Spleen (tissue), 11 donors: ENCODE results near the gene SLC10A3. TPM values are rescaled to one million over a fixed set of nuclear protein-coding genes. Genes with fewer than 3 reads are reported as not detected.

ENCODE experiments used
- DNase-seq: peaks from one replicate; pipeline ENCODE4 v3.0.0-alpha.2; 2020
- H3K27ac ChIP-seq, 8 donors: fragments of 200-600 bp; sonication (generic) in 7 of 8; 1 replicate in 4 of 8; 2 replicates in 4 of 8; pipeline versions ENCODE4 v1.5.0 to v1.8.0; 2016 to 2021; ENCODE audit warnings: inconsistent platforms in 4 of 8, mild to moderate bottlenecking in 4 of 8, moderate library complexity in 1 of 8
- H3K27me3 ChIP-seq, 7 donors: fragments of 200-600 bp; sonication (generic) in 6 of 7; replicated peaks in 1 of 7; 1 replicate in 4 of 7; 2 replicates in 3 of 7; pipeline versions ENCODE4 v1.5.0 to v1.8.0; 2016 to 2021; ENCODE audit warnings: inconsistent platforms in 3 of 7, mild to moderate bottlenecking in 1 of 7
- H3K36me3 ChIP-seq, 6 donors: fragments of 200-600 bp; sonication (generic) in 5 of 6; 1 replicate in 4 of 6; 2 replicates in 2 of 6; pipeline versions ENCODE4 v1.5.0 to v1.8.0; 2016 to 2021; ENCODE audit warnings: inconsistent platforms in 2 of 6
- H3K4me1 ChIP-seq, 6 donors: fragments of 200-600 bp; sonication (generic) in 5 of 6; 1 replicate in 3 of 6; 2 replicates in 3 of 6; pipeline versions ENCODE4 v1.5.0 to v1.8.0; 2016 to 2021; ENCODE audit warnings: inconsistent platforms in 3 of 6
- H3K4me3 ChIP-seq, 8 donors: fragments of 200-600 bp; sonication (generic) in 7 of 8; 1 replicate in 4 of 8; 2 replicates in 4 of 8; pipeline versions ENCODE4 v1.5.0 to v1.8.0; 2016 to 2021; ENCODE audit warnings: inconsistent platforms in 4 of 8, mild to moderate bottlenecking in 4 of 8, moderate library complexity in 2 of 8
- H3K9me3 ChIP-seq, 8 donors: fragments of 200-600 bp; sonication (generic) in 7 of 8; 1 replicate in 4 of 8; 2 replicates in 4 of 8; pipeline versions ENCODE4 v1.5.0 to v1.8.0; 2016 to 2021; ENCODE audit warnings: inconsistent platforms in 4 of 8
- CTCF ChIP-seq, 11 experiments: fragments of 200-600 bp in 7 of 11; fragments of 450-650 bp in 4 of 11; sonication (generic) in 4 of 11; IDR thresholded peaks in 8 of 11; conservative IDR thresholded peaks in 3 of 11; 1 replicate in 7 of 11; 2 replicates in 4 of 11; pipeline versions ENCODE4 v1.4.0 to v1.8.0; 2016 to 2021; ENCODE audit warnings: antibody characterized with exemption in 11 of 11, inconsistent platforms in 4 of 11, mild to moderate bottlenecking in 1 of 11
- POLR2A ChIP-seq, 3 donors: fragments of 450-650 bp; IDR thresholded peaks; one replicate each; pipeline ENCODE4 v1.5.1; 2017; ENCODE audit warnings: antibody characterized with exemption in 3 of 3, mild to moderate bottlenecking in 1 of 3
- POLR2AphosphoS5 ChIP-seq, 3 donors: sonication (generic); formaldehyde crosslinking; IDR thresholded peaks; one replicate each; pipeline ENCODE4 v1.5.1; 2017; ENCODE audit warnings: antibody characterized with exemption in 3 of 3
- WGBS, 5 donors: extraction: QIAGEN DNeasy Blood & Tissue Kit in 3 of 5; methylation state at CpG; one replicate each; pipeline versions ENCODE4 v1.1.5 to v1.1.7; 2013 to 2018; 5-methylcytosine and 5-hydroxymethylcytosine counted together
- intact Hi-C: fragments of 100-400 bp; cut with DNase I; formaldehyde crosslinking; loops from one replicate; pipeline ENCODE4 v1.15.0; 2023; ENCODE audit warnings: low total_unique reads
- polyA plus RNA-seq, 3 donors: library from polyadenylated mRNA; stranded (reverse); fragments of 200-250 nt; gene quantifications; one replicate each; pipeline ENCODE4 v1.2.1, GENCODE V29; 2013
- total RNA-seq, 7 donors: library from RNA; depleted of rRNA in 3 of 7; stranded (reverse); fragments of >200 nt in 3 of 7; fragmentation: NEBNext Ultra II Directional in 4 of 7; extraction: Animal tissue kit (Norgen Biotek cat#: 25700) in 4 of 7; gene quantifications; one replicate each; pipeline versions ENCODE4 v1.1.0 to v1.2.1, GENCODE V29; 2016 to 2021
- donor health status: healthy with polysubstance abuse.
- donor health status: DM: no; HTN: no; CAD: no; lungs with moderate emphysema.
- donor health status: DM: no; HTN: no; CAD: no.
- donor health status: Bipolar disorder and iron deficiency.
- donor health status: healthy.
- donor health status: DM: no; HTN: no; CAD: no.
- donor health status: DM: yes; HTN: yes; CAD: no.

SLC10A3 gene
- total and polyA plus RNA-seq, 10 donors: 11.0 to 21.8 (median 16.8) TPM

GRCh38 chrX:154464806-154465365, 25.5 kb downstream of the SLC10A3 start:
- Histone ChIP-seq H3K9me3 (no peaks in the 10 kb centered on the region), H3K27ac (no peak overlapping the region), H3K4me3 (no peak overlapping the region), H3K4me1 (peaks cover 0 to 4% (median under 1%) of the 10 kb centered on the region in 6 donors), H3K36me3 (peaks cover 0 to 99% (median 35%) of the 10 kb centered on the region in 6 donors), H3K27me3 (no peaks in the 10 kb centered on the region)
- TF ChIP-seq POLR2AphosphoS5 (IDR thresholded peaks at IDR 0.05) (no peak), CTCF (IDR thresholded peaks at IDR 0.05 in 8 of 11, conservative IDR thresholded peaks at IDR 0.05 in 3 of 11) (no peak), POLR2A (IDR thresholded peaks at IDR 0.05) (no peak)
- intact Hi-C loops: no loop called here
- no peak for DNase-seq
- WGBS, 5 donors: 91 to 96% (median 95%) methylated on average over 25 to 28 of the region's 28 CpGs; no CpG with 5 or more reads in 1 of the 5 donors

- intact Hi-C loops: no loop called here
- peaks cover 0 to 16% (median 9%) of the 10 kb centered on the region in 6 donors for H3K4me1 ChIP-seq
- peaks cover 0 to 87% (median 27%) of the 10 kb centered on the region in 6 donors for H3K36me3 ChIP-seq
- TF ChIP-seq CTCF (IDR thresholded peaks at IDR 0.05 in 8 of 11, conservative IDR thresholded peaks at IDR 0.05 in 3 of 11) (no peak), POLR2AphosphoS5 (IDR thresholded peaks at IDR 0.05) (no peak), POLR2A (IDR thresholded peaks at IDR 0.05) (no peak)
- DNase-seq: no peak
- H3K27me3 ChIP-seq: peaks cover 0 to under 1% (median 0%) of the 10 kb centered on the region in 7 donors
- 92 to 95% (median 94%) methylated on average over 7 to 36 of the region's 36 CpGs for WGBS, 5 donors
- H3K9me3 ChIP-seq: no peaks in the 10 kb centered on the region
- no peak overlapping the region for H3K4me3 ChIP-seq
- H3K27ac ChIP-seq: no peak overlapping the region
Measured at GRCh38 chrX:154463611-154464220, 26.7 kb downstream of the SLC10A3 start.

- TF ChIP-seq POLR2A (IDR thresholded peaks at IDR 0.05): no peak
- TF ChIP-seq POLR2AphosphoS5 (IDR thresholded peaks at IDR 0.05): no peak
- TF ChIP-seq CTCF (IDR thresholded peaks at IDR 0.05 in 8 of 11, conservative IDR thresholded peaks at IDR 0.05 in 3 of 11): no peak
- no peak for DNase-seq
- Histone ChIP-seq H3K9me3 (no peaks in the 10 kb centered on the region), H3K4me3 (no peak overlapping the region), H3K4me1 (peaks cover 0 to 23% (median 10%) of the 10 kb centered on the region in 6 donors), H3K27me3 (peaks cover 0 to 5% (median 0%) of the 10 kb centered on the region in 7 donors), H3K36me3 (peaks cover 0 to 74% (median 19%) of the 10 kb centered on the region in 6 donors), H3K27ac (no peak overlapping the region)
- intact Hi-C loops: no loop called here
- 63 to 89% (median 79%) methylated on average over 1 to 8 of the region's 8 CpGs for WGBS, 5 donors
Measured at GRCh38 chrX:154462396-154462795, 28.0 kb downstream of the SLC10A3 start.

GRCh38 chrX:154460326-154460725, 30.1 kb downstream of the SLC10A3 start:
- Histone ChIP-seq H3K4me1 (peaks cover 0 to 27% (median 13%) of the 10 kb centered on the region in 6 donors), H3K9me3 (no peaks in the 10 kb centered on the region), H3K27me3 (peaks cover 0 to 5% (median 0%) of the 10 kb centered on the region in 7 donors), H3K27ac (no peak overlapping the region), H3K4me3 (no peak overlapping the region), H3K36me3 (peaks cover 0 to 53% (median 5%) of the 10 kb centered on the region in 6 donors)
- DNase-seq: no peak
- WGBS, 5 donors: 83 to 92% (median 87%) methylated on average over 21 to 26 of the region's 26 CpGs; no CpG with 5 or more reads in 1 of the 5 donors
- intact Hi-C loops: no loop called here
- TF ChIP-seq POLR2AphosphoS5 (IDR thresholded peaks at IDR 0.05) (no peak), POLR2A (IDR thresholded peaks at IDR 0.05) (no peak), CTCF (IDR thresholded peaks at IDR 0.05 in 8 of 11, conservative IDR thresholded peaks at IDR 0.05 in 3 of 11) (no peak)
